H9 (cell line): ENCODE results near the gene GNPNAT1. TPM values are rescaled to one million over a fixed set of nuclear protein-coding genes. Genes with fewer than 3 reads are reported as not detected.

Experiments
- DNase-seq: peaks from one replicate; pipeline ENCODE4 v3.0.0-alpha.2; 2017
- H2AFZ ChIP-seq: one replicate; pipeline ENCODE4 v1.6.1; 2013; ENCODE audit warnings: mild to moderate bottlenecking, low read length, control low read depth, moderate library complexity
- H2AK5ac ChIP-seq: 2 replicates; pipeline ENCODE4 v1.6.1; 2013; ENCODE audit warnings: low read length, control low read depth, mixed read lengths; ENCODE audit not compliant: insufficient read length
- H2BK120ac ChIP-seq: one replicate; pipeline ENCODE4 v1.6.1; 2013; ENCODE audit warnings: low read depth, mild to moderate bottlenecking, low read length, control low read depth, inconsistent platforms; ENCODE audit not compliant: poor library complexity, severe bottlenecking
- H2BK12ac ChIP-seq: 2 replicates; pipeline ENCODE4 v1.6.1; 2013; ENCODE audit warnings: low read length, control low read depth, mixed read lengths, low read depth; ENCODE audit not compliant: insufficient read length
- H2BK15ac ChIP-seq: 2 replicates; pipeline ENCODE4 v1.6.1; 2013; ENCODE audit warnings: low read depth, low read length, control low read depth
- H2BK20ac ChIP-seq: one replicate; pipeline ENCODE4 v1.6.1; 2013; ENCODE audit warnings: low read depth, mild to moderate bottlenecking, low read length, control low read depth, inconsistent platforms; ENCODE audit not compliant: poor library complexity, severe bottlenecking
- H2BK5ac ChIP-seq: 2 replicates; pipeline ENCODE4 v1.6.1; 2013; ENCODE audit warnings: low read length, control low read depth, mixed read lengths; ENCODE audit not compliant: insufficient read length
- H3K14ac ChIP-seq: 2 replicates; pipeline ENCODE4 v1.6.1; 2013; ENCODE audit warnings: low read length, control low read depth; ENCODE audit not compliant: insufficient read depth
- H3K18ac ChIP-seq: 2 replicates; pipeline ENCODE4 v1.6.1; 2013; ENCODE audit warnings: low read depth, mild to moderate bottlenecking, mixed read lengths, low read length, control low read depth; ENCODE audit not compliant: insufficient read length
- H3K23ac ChIP-seq: 2 replicates; pipeline ENCODE4 v1.6.1; 2013; ENCODE audit warnings: low read length, control low read depth, mixed read lengths, low read depth; ENCODE audit not compliant: insufficient read length
- H3K23me2 ChIP-seq: 2 replicates; pipeline ENCODE4 v1.6.1; 2013; ENCODE audit warnings: low read depth, mild to moderate bottlenecking, mixed read lengths, low read length, control low read depth; ENCODE audit not compliant: insufficient read length, poor library complexity, severe bottlenecking
- H3K27ac ChIP-seq: 2 replicates; pipeline ENCODE4 v1.5.1; 2013; ENCODE audit warnings: low read length, control low read depth, mixed read lengths, low read depth; ENCODE audit not compliant: insufficient read length
- H3K27me3 ChIP-seq: 2 replicates; pipeline ENCODE4 v1.6.1; 2013; ENCODE audit warnings: low read length, control low read depth, inconsistent platforms; ENCODE audit not compliant: insufficient read depth
- H3K4ac ChIP-seq: 2 replicates; pipeline ENCODE4 v1.6.1; 2013; ENCODE audit warnings: low read depth, mild to moderate bottlenecking, control low read depth, inconsistent platforms, low read length, moderate library complexity
- H3K4me1 ChIP-seq: 2 replicates; pipeline ENCODE4 v1.6.1; 2013; ENCODE audit warnings: low read length, control low read depth, inconsistent platforms; ENCODE audit not compliant: insufficient read depth
- H3K4me2 ChIP-seq: 2 replicates; pipeline ENCODE4 v1.6.1; 2013; ENCODE audit warnings: low read length, control low read depth, mixed read lengths; ENCODE audit not compliant: insufficient read length, insufficient read depth
- H3K56ac ChIP-seq: 2 replicates; pipeline ENCODE4 v1.6.1; 2013; ENCODE audit warnings: low read depth, mild to moderate bottlenecking, mixed read lengths, low read length, control low read depth; ENCODE audit not compliant: insufficient read length
- H3K79me1 ChIP-seq: 2 replicates; pipeline ENCODE4 v1.6.1; 2013; ENCODE audit warnings: low read depth, mild to moderate bottlenecking, moderate library complexity, low read length, control low read depth, inconsistent platforms; ENCODE audit not compliant: insufficient read depth, poor library complexity, severe bottlenecking
- H3K79me2 ChIP-seq: 2 replicates; pipeline ENCODE4 v1.6.1; 2013; ENCODE audit warnings: low read length, control low read depth, inconsistent platforms; ENCODE audit not compliant: insufficient read depth
- H3K9ac ChIP-seq: 2 replicates; pipeline ENCODE4 v1.6.1; 2013; ENCODE audit warnings: low read length, control low read depth, mixed read lengths; ENCODE audit not compliant: insufficient read length; ENCODE audit errors: extremely low read depth
- H3K9me3 ChIP-seq: one replicate; pipeline ENCODE4 v1.6.1; 2013; ENCODE audit warnings: low read depth, low read length, inconsistent platforms; ENCODE audit not compliant: control insufficient read depth
- H3T11ph ChIP-seq: one replicate; pipeline ENCODE4 v1.6.1; 2013; ENCODE audit warnings: mild to moderate bottlenecking, low read length, control low read depth, inconsistent platforms
- H4K20me1 ChIP-seq: one replicate; pipeline ENCODE4 v1.6.1; 2013; ENCODE audit not compliant: control insufficient read depth, insufficient read length, insufficient read depth
- H4K5ac ChIP-seq: 2 replicates; pipeline ENCODE4 v1.6.1; 2013; ENCODE audit warnings: low read depth, mild to moderate bottlenecking, mixed read lengths, low read length, control low read depth; ENCODE audit not compliant: insufficient read length
- H4K8ac ChIP-seq: replicated peaks from 2 replicates; pipeline ENCODE4 v1.6.1; 2013; ENCODE audit warnings: low read length, control low read depth, mixed read lengths, low read depth; ENCODE audit not compliant: insufficient read length
- H4K91ac ChIP-seq: 2 replicates; pipeline ENCODE4 v1.6.1; 2013; ENCODE audit warnings: low read depth, mild to moderate bottlenecking, moderate library complexity, mixed read lengths, low read length, control low read depth; ENCODE audit not compliant: insufficient read length
- H3K27ac Mint-ChIP-seq, 3 experiments: 2 replicates in 2 of 3; 3 replicates in 1 of 3; pipeline ENCODE4 v1.8.0; 2020 to 2021; ENCODE audit warnings: mixed read lengths in 3 of 3, mild to moderate bottlenecking in 1 of 3, moderate library complexity in 1 of 3
- H3K27me3 Mint-ChIP-seq: 2 replicates; pipeline ENCODE4 v1.8.0; 2021; ENCODE audit warnings: low read depth, mild to moderate bottlenecking, moderate library complexity, mixed read lengths
- H3K36me3 Mint-ChIP-seq, 3 experiments: 2 replicates in 2 of 3; 3 replicates in 1 of 3; pipeline ENCODE4 v1.8.0; 2020 to 2021; ENCODE audit warnings: low read depth in 3 of 3, mixed read lengths in 3 of 3; ENCODE audit not compliant: insufficient read depth in 1 of 3
- H3K4me1 Mint-ChIP-seq, 2 experiments: 2 replicates each; pipeline ENCODE4 v1.8.0; 2020; ENCODE audit warnings: mixed read lengths in 2 of 2
- H3K4me3 Mint-ChIP-seq, 2 experiments: 2 replicates in 1 of 2; 3 replicates in 1 of 2; pipeline ENCODE4 v1.8.0; 2020 to 2021; ENCODE audit warnings: mild to moderate bottlenecking in 2 of 2, mixed read lengths in 2 of 2, moderate library complexity in 1 of 2
- H3K9me3 Mint-ChIP-seq, 2 experiments: 2 replicates in 1 of 2; 3 replicates in 1 of 2; pipeline ENCODE4 v1.8.0; 2020; ENCODE audit warnings: mild to moderate bottlenecking in 2 of 2, mixed read lengths in 2 of 2, moderate library complexity in 1 of 2
- WGBS: extraction: QIAGEN DNeasy Blood & Tissue Kit; methylation state at CpG from one replicate; pipeline ENCODE4 v1.1.7; 2013; ENCODE audit warnings: missing lambda C conversion rate, low lambda C conversion rate, mixed read lengths; ENCODE audit not compliant: insufficient read length; ENCODE audit errors: extremely low coverage; 5-methylcytosine and 5-hydroxymethylcytosine counted together
- total RNA-seq: library from RNA; stranded (reverse); gene quantifications from 2 replicates; pipeline ENCODE4 v1.2.1, GENCODE V29; 2021
- TF ChIP-seq, protein P1 (sequence below): fragments of 200-600 bp; sonication (generic); conservative IDR thresholded peaks from 3 replicates; pipeline ENCODE4 v1.8.0; 2021; ENCODE audit warnings: antibody characterized with exemption, mild to moderate bottlenecking

Gene GNPNAT1
- total RNA-seq, 1 experiment from 2014 or later, result 49.0 TPM

DNA sequence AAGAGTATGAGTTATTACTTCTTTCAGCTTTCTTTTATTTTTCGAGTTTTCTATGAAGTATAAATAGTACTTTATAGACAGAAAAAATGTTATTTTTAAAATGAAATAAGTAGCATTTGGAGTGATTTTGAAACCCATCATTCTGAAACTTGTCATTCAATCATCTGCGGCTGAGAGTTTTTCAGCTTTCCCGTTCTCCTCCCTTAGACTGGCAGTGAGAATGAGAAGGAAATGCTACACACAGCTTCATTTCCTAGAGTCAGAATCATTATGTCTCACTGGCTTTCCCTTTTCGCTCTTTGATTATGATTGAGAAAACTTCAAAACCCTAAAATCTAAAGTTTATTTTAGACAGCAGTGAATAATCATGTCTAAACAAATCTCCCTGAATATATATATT lies 33.7 kb upstream of the GNPNAT1 start:
- Histone ChIP-seq H4K8ac (no peak overlapping the region), H3K23ac (no peak overlapping the region), H2AFZ (no peak overlapping the region), H3K27ac (no peak overlapping the region), H2BK15ac (no peak overlapping the region), H3K9ac (no peak overlapping the region), H4K20me1 (no peaks in the 10 kb centered on the region), H2BK5ac (no peak overlapping the region), H2BK12ac (no peak overlapping the region), H2BK120ac (no peak overlapping the region), H3K23me2 (no peaks in the 10 kb centered on the region), H3T11ph (no peak overlapping the region), H3K4ac (no peak overlapping the region), H3K14ac (no peak overlapping the region), H3K9me3 (no peaks in the 10 kb centered on the region), H2AK5ac (no peak overlapping the region), H2BK20ac (no peak overlapping the region), H3K79me2 (no peaks in the 10 kb centered on the region), H3K56ac (no peak overlapping the region), H3K27me3 (no peaks in the 10 kb centered on the region), H3K4me2 (no peak overlapping the region), H4K91ac (no peak overlapping the region), H4K5ac (no peak overlapping the region), H3K4me1 (no peaks in the 10 kb centered on the region), H3K79me1 (no peaks in the 10 kb centered on the region), H3K18ac (no peak overlapping the region)
- Mint-ChIP-seq H3K36me3 (no peaks in the 10 kb centered on the region), H3K9me3 (no peaks in the 10 kb centered on the region), H3K4me1 (peaks cover 16 to 19% of the 10 kb centered on the region in 2 experiments), H3K27ac (no peak overlapping the region), H3K27me3 (no peaks in the 10 kb centered on the region), H3K4me3 (no peak overlapping the region)
- no CpG with 5 or more reads among the region's 4 CpGs for WGBS
- no peak for DNase-seq
- TF ChIP-seq, protein P1, sequence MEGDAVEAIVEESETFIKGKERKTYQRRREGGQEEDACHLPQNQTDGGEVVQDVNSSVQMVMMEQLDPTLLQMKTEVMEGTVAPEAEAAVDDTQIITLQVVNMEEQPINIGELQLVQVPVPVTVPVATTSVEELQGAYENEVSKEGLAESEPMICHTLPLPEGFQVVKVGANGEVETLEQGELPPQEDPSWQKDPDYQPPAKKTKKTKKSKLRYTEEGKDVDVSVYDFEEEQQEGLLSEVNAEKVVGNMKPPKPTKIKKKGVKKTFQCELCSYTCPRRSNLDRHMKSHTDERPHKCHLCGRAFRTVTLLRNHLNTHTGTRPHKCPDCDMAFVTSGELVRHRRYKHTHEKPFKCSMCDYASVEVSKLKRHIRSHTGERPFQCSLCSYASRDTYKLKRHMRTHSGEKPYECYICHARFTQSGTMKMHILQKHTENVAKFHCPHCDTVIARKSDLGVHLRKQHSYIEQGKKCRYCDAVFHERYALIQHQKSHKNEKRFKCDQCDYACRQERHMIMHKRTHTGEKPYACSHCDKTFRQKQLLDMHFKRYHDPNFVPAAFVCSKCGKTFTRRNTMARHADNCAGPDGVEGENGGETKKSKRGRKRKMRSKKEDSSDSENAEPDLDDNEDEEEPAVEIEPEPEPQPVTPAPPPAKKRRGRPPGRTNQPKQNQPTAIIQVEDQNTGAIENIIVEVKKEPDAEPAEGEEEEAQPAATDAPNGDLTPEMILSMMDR, result no peak
